ENCODE data around the gene PLXNA1.

Gene PLXNA1

GRCh38 chr3:127029658-127030507 is 47.0 kb downstream of the PLXNA1 start:
- H3K27ac ChIP-seq: no peak overlapping the region
- no peak for TF ChIP-seq CTCF (conservative IDR thresholded peaks at IDR 0.05)

DNA sequence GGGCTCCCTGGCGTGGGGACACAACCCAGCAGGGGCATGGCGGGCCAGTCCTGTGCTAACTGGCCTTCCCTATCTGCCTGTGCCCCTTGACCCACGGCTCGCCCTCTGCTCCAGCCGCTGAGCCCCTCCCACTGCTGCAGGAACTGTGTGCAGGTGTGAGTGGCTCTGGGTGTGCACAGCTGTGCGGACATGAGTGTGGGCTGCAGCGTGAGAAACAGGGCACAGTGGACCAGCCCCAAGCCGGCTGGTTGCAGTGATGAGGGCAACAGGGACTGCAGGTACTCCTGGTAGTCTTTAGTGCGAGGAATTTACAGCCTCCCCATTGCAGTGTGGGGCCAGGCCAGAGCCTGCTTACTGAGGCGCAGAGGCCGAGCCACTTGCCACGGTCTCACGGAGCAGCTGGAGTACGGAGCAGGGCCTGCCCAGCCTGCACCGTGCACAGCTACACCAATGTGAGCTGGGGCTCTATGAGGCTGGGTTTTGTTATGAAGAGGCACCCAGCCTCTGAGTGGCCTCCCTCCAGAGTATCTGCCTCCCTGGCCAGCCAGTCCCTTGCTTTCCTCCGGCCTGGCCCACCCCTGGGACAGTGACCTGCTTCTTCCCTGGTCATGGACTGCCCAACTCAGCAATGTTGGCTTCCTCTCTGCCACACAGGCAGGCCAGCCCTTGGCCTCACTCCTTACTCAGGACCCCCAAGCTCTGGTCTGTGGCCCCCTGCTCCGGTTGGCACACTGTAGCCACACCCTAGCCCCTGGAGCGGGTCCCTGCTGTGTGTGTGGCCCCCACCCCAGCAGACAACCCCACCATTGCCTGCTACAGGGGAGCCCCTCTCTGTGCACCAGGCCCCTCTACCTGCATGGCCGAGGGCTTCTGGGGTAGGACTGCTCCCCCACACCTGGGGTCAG is 47.8 kb downstream of the PLXNA1 start:
- no peak for TF ChIP-seq CTCF (conservative IDR thresholded peaks at IDR 0.05)
- H3K27ac ChIP-seq: no peak overlapping the region

DNA sequence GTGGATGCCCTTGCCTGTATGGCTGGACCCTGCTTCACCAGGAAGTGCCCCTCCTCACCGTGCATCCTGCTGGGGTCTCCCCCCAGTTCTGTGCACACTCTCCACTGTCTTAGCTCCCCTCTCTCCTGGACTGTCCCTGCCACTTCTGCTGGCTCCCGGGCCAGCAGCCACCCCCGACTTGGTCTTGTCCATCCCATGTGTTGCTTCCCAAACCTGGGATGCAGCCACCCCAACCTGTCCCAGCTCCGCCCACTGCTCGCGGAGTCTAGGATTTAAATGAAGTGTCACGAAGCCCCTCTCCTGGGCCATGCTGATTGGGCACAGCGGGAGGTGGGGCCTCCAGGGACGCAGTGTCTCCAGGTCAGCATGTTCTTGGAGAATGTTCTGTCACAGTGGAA is 48.5 kb downstream of the PLXNA1 start:
- no peak overlapping the region for H3K27ac ChIP-seq
- TF ChIP-seq CTCF (conservative IDR thresholded peaks at IDR 0.05): no peak

DNA sequence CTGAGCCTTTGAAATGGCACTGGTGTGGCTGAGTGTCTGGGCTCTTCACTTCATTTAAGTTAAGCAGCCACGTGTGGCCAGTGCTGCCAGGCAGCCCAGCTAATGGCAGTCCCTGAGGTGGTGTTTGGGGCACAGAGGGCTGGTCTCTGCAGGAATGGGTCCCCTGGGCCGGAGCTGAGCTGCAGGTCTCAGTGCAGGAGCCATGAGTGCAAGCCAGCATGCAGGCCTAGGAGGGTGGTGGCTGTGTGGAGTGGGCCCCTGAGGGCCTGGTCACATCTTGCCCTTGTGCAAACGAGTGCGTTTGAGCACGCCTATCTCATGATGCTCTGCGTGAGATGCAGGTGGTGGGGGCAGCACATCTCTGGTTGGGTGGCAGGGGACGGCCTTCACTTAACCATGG is 48.9 kb downstream of the PLXNA1 start:
- TF ChIP-seq CTCF (conservative IDR thresholded peaks at IDR 0.05): no peak

GRCh38 chr3:127032296-127032990 is 49.5 kb downstream of the PLXNA1 start:
- H3K27ac ChIP-seq: no peak overlapping the region

More for the DNA sequence above, 48.9 kb downstream of the PLXNA1 start:
- no peak overlapping the region for H3K27ac ChIP-seq

More at GRCh38 chr3:127032296-127032990, 49.5 kb downstream of the PLXNA1 start:
- TF ChIP-seq CTCF (conservative IDR thresholded peaks at IDR 0.05): no peak

Data from VCaP (cell line).